Measurements from ENCODE around the gene NAALADL2.

Gene NAALADL2

DNA sequence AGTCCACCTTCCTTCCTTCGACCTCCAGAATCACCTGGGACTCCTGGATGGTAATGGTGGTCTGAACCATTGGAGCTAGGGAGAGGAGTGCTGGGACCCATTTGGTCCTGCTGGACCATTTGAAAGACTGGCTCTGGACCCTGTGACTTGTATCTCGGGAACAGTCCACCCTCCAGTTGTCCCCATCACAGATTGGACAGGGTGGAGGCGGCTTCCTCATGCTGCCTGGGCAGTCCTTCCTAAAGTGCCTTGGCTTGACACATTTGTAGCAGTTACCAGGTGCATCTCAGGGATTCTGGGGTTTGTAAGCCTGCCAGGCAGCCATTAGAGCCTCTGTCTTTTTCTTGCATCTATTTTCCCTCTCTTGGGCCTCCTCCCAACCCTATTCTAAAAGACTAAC is 758.1 kb downstream of the NAALADL2 start:
- DNase-seq, result no peak

DNA sequence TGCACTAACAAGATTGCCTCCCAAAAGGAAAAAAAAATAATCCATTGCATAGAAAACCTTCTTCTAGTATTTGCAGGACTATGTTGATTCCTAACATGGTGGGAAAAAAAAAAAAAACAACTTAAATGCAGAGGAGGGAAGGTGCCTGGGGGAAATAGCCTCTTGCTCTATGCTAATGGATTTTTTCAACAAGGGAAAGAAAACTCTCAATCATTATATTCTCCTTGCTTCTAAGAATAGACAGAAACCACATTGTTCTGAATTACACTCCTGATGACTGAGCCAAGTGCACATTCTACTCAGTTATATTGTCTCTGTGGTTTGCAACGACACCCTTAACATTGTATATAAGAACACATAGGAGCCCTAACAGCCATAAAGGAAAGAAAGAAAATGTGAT is 760.2 kb downstream of the NAALADL2 start:
- peak; percentile 23 to 33 for DNase-seq

- DNase-seq, result no peak
These were observed 761.0 kb downstream of the NAALADL2 start for GRCh38 chr3:175620093-175620492.

- no peak for DNase-seq
These were observed 761.4 kb downstream of the NAALADL2 start for GRCh38 chr3:175620532-175620931.

DNA sequence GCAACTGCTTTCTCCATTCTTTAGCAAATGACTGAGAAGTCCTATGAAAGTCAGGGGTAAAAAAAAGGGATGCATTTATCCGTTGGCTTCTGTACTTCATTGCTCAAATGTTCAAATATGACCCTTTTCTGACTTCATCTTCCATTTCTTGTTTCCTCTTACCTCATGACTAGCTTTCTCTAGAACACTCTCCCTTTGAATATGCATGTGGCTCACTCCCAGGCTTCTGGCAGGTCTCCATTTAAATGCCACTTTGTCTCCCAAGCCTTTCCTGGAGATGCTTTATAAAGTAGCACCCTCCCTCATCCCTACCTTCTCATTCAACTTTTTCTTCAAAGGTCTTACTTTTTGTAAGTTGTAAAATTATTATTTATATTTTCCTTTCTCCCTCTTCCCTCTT is 781.8 kb downstream of the NAALADL2 start:
- DNase-seq, result no peak

DNA sequence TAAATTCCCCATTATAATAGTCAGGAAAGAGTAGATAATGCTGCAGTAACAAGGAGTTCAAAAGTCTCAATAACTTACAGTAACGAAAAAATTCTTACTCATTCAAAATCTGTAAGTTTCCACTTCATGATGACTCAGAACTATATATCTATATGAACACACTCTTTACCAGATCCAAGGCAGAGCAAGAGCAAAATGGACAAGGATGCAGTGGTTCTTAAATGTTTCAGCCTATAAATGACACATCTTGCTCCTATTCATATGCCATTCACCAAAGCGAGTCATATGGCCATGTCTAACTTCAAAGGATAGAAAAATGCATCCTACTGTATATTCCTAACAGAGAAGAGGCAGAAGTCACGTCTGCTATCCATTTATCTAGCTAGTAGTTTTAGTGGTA is 787.7 kb downstream of the NAALADL2 start:
- no peak for DNase-seq

DNA sequence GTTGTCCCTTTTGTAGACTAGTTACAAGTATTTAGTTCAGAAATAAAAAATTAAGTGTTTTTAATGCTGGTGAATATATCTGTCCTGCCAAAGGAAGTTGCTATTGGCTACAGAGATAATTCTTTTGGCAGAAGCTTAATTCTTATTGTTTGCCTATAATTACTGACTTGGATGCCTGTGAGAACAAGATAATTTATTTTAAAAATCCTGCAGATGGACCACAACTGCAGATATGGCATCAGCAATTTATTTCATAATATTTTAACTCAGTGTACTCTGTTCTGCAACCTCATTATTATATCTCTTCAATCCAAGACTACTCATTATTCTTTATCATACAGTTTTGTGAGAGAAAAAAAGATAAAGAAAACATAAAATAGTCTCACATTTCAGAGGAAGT is 789.8 kb downstream of the NAALADL2 start:
- DNase-seq, result no peak

- DNase-seq, result no peak
These were observed 792.6 kb downstream of the NAALADL2 start for GRCh38 chr3:175651716-175652115.

GRCh38 chr3:175655351-175655750 is 796.2 kb downstream of the NAALADL2 start:
- DNase-seq, result no peak

GRCh38 chr3:175656461-175656860 is 797.3 kb downstream of the NAALADL2 start:
- DNase-seq, result no peak

DNA sequence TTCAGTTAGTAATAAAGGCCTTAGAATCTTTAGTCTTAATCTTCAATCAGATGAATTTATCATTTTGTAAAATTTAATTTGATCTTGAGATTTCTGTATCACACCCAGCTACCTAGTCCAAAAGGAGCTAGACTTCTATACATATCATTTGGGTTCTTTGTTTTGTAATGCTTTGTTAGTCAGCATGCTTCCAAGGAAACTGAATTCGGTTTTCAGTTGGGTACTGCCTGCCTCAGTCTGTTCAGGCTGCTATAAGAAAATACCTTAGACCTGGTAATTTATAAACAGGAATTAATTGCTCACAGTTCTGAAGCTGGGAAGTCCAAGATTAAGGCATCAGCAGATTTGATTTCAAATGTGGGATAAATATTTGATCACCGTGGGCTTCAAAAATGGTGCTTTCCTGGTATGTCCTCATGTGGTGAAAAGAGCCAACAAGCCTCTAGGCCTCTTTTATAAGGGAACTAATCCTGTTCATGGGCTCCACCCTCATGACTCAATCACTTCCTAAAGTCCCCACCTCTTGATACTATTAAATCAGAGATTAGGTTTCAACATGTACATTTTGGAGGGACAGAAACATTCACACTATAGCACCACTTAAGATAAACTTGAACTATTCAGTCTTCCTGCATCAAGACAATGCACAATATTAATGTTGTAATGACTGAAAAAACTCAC is 800.7 kb downstream of the NAALADL2 start:
- DNase-seq, result no peak

- no peak for DNase-seq
These were observed 803.7 kb downstream of the NAALADL2 start for GRCh38 chr3:175662815-175663214.

GRCh38 chr3:175664911-175665310 is 805.8 kb downstream of the NAALADL2 start:
- DNase-seq, result no peak

DNA sequence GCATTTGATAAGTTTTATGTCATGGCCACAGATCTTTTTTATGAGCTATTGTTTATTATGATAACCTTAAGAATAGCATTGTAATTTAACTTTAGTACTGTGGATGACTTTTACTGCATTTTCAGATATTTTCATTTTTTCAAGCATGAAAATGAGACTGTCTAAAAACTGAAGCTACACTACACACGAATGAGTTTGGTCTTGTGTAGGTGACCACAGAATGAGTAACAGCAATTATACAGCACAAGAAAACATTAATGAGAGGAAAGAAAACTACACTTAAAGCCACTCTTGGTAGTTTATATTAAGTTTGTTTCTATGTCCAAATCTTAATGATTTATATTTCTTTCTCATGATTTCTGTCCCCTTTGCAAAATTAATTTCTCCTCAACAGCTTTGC is 809.2 kb downstream of the NAALADL2 start:
- DNase-seq, result no peak

- no peak for DNase-seq
These were observed 811.4 kb downstream of the NAALADL2 start for GRCh38 chr3:175670557-175670956.

GRCh38 chr3:175672119-175672689 is 813.1 kb downstream of the NAALADL2 start:
- no peak for DNase-seq

GRCh38 chr3:175679568-175679967 is 820.4 kb downstream of the NAALADL2 start:
- no peak for DNase-seq

DNA sequence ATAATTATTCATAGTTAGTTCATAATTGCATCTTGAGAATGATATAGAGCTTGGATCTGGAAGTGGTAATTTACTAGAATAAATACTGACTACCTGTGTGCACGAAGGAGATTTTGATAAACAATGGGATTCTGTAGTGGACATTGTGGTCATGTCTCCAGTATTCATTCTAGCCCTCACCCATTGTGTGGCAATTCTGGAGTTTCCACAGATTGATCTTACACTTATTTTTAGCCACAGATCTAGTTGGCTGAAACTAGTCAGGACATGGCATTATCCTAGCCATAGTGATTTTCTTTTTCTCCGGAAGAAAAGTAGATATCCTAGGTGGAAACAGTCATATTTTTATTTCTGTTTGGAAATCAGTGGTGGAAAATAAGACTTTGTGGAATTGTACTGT is 833.1 kb downstream of the NAALADL2 start:
- no peak for DNase-seq

DNA sequence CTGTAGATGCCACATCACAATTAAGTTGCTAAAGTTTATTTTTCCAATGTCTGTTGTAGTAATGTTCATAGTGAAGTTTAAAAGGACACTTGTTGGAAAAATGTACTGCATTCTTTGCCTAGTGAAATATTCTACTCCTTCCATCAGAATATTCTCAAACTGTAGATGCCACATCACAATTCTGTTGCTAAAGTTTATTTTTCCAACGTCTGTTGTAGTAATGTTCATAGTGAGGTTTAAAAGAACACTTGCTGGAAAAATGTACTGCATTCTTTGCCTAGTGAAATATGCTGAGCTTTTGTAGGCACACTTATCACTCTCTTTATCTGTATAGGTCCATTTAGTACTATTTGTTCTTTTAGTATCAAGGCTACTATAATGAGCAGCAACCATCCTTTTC is 836.1 kb downstream of the NAALADL2 start:
- no peak for DNase-seq

DNA sequence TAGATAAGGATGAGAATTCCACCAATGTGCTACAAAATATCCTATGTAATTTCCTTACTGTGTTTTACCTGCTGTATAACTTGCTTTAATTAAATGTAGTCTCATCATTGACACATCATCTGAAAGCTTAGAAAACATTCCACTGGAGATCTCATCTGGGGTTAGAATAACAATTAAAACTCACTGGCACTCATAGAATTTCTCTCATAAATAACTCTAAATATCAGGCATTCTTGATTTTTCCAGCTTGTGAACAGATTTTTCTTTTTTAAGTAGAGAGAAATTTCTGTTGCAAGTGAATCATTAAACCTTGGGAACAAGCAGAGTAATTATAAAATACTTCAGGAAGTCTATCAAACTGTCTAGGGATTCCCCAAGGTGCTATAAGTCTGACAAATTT is 843.8 kb downstream of the NAALADL2 start:
- no peak for DNase-seq

DNA sequence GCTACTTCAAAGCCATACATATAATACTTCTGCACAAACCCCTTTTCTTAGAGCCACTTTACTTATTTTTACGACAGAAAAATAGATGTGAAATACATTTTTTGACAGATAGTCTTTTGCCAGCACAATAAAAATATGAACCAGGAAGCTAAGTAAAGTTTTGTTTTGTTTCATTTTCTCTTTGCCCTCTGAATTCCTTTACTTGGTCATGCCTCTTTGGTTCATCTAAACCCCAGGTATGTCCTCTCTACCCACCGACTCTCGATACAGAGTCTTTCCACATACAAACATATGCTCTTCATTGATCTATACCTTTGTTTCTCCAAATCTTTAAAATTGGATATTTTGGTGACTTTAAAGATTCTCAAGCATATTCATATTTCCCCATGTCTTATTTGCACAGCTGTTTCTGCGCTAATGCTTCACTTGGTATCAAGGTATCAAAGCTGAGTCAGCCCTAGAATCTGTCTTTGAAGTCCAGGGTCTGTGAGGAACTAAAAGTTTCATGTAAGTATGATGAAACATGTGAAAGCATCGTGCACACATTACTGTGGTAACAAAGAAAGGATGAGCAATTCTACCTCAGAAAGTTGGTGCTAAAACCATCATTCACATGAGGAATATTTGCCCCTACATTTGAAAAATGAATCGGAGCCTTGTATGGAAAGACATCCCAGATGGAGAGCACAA is 845.4 kb downstream of the NAALADL2 start:
- DNase-seq, result no peak

DNA sequence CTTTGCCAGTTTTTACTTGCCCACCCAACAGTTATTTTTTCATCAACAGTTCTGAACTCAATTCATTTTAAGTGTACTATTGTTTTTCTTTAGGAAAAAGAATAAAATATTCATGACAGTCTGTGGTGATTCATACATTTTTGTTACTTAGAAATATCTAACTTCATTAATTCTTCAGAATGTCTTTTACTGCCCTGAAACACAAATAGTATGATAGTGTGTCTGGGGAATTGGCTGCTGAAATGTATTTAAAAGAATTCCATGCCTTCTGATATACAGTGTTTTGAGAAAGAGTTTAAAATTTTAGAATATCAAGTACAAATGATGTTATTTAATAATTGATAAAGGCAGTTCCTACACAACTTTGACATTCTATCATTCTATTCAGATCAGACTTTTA is 854.1 kb downstream of the NAALADL2 start:
- no peak for DNase-seq

DNA sequence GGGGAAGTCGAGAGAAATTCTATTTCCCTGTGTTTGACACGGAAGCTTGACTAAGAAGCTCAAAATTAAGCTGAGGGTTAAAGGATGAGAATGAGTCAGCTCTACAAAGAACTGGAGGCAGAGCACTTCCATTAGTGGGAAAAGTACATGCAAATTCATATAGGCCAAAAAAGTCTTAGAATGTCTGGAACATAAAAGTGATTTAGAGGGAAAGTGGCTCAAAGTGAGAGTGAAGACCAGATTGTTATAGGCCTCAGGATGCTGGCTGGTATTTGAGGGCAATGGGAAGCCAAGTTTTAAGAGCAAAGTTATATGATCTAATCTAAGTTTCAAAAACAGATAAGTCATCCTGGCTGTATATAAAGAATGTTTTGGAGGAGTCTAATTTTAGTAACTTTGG is 857.3 kb downstream of the NAALADL2 start:
- DNase-seq, result no peak

DNA sequence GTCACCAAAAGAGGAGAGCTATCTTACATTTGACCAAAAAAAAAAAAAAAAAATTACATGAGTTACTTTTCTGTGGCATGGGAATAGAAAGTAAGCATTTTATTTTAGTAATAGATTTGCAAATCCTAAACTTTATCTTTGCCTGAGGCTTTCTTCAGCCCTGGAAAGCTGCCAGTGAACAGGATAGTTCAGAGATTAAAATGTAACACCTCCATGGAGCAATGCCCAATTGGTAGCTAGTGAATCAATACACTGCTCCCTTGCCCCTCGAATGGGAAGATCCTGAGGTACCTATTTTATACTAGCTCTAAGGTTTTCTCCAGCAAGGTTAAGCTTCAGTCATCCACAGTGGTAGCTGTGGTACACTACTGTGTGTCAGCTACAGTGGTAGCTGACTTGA is 867.1 kb downstream of the NAALADL2 start:
- no peak for DNase-seq

DNA sequence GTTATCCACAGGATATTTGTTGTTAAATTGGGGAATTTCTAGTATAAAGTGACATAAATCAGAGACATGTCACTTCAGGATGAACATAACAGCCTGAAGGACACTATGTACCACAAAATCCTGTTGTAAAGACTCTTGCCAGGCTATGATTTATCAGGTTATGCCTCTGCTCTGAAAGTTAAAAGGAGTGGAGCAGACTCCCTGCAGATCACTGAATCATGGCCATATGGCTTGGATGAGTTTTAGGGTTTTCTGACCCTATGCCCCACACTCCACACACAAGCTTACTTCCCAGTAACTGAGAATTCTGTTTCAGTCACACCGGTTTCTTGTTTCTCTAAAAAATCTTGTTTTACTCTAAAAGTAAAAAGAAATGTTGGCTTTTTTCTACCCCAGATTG is 869.4 kb downstream of the NAALADL2 start:
- no peak for DNase-seq

Data from NCI-H187 (cell line).